ENCODE measurements around the gene ARHGEF17. TPM values are rescaled to one million over a fixed set of nuclear protein-coding genes. Genes with fewer than 3 reads are reported as not detected.

The ARHGEF17 gene
- total and polyA plus RNA-seq, 2 of the 8 experiments (the other 6 are each of a cell fraction or from before 2014, with no cell fraction given), result 11.3 to 14.6 TPM

DNA sequence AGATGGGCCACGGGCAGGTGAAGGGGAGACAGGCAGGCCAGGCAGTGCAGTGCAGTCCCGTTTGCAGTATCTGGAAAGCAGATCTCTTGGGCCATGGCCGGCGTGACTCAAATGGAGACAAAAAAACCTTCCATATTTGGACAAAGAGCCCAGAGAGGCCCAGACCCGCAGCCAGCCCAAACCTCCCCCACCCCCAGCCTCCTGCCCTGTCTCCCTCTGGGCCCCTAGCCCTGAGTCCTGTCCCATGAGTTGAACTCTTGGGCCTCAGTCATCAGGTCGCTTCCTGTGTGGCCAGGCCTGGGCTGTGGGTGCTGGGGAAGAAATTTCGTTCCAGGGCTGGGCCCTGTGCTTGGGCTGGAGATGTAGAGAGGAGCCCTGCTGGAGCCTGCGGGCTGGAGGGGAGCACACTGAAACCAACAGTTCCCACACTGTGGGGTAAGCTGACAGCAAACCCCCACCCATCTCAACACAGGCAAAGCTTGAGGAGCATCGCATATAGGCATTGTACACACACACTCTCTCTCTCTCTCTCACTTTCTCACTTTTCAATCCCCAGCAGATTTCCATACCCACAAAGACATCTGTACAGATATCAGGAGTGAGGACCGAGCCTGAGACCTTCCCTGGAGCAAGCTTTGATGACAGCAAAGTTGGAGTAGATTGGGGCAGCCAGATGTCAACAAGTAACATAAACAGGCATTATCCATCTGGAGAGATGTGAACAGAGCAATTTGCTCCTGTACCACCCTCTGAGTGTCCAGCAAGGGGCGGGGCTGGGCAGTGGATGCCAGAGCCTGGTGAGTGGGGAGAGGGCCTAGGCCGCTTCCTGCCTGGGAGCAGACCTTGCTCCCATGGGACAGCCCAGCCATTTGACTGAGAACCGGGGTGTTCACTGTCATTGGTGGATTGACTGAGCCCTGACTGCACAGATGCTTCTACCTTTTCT is 17.2 kb downstream of the ARHGEF17 start (continued):
- TF ChIP-seq POU5F1 (IDR thresholded peaks at IDR 0.05; ENCODE audit: low read depth, low read length), result no peak
- TF ChIP-seq TAF1 (IDR thresholded peaks at IDR 0.05; ENCODE audit: low read depth, low read length), result no peak
- TF ChIP-seq KDM1A (IDR thresholded peaks at IDR 0.05; ENCODE audit: borderline replicate concordance, low read length), result no peak
- no peak for TF ChIP-seq JUND (IDR thresholded peaks at IDR 0.05; ENCODE audit: low read length)
- no peak for TF ChIP-seq POLR2AphosphoS5 (IDR thresholded peaks at IDR 0.05; ENCODE audit: low read depth, low read length)
- TF ChIP-seq ZNF274 (IDR thresholded peaks at IDR 0.05; ENCODE audit: borderline replicate concordance, extremely low read depth, low read length), result no peak
- no peak for TF ChIP-seq CHD1 (IDR thresholded peaks at IDR 0.05; ENCODE audit: low read depth, low read length)

Data from H1 (cell line).